A673 (cell line): ENCODE results near the gene THOP1.

Source experiments
- CTCF ChIP-seq: fragments of 300-800, 200-600 bp; sonication (generic); conservative IDR thresholded peaks from 2 replicates; pipeline ENCODE4 v1.5.1; 2017; ENCODE audit warnings: low read depth, mild to moderate bottlenecking, antibody characterized with exemption, low read length, moderate library complexity, mixed read lengths
- EZH2 ChIP-seq: fragments of 200-600 bp; sonication (generic); IDR thresholded peaks from 2 replicates; pipeline ENCODE4 v1.6.1; 2017; ENCODE audit warnings: borderline replicate concordance, low read depth, mild to moderate bottlenecking, mixed read lengths, antibody characterized with exemption, low read length; ENCODE audit not compliant: poor library complexity, severe bottlenecking

- TF ChIP-seq CTCF (no peak), EZH2 (no peak)
These were observed 20.1 kb downstream of the THOP1 start for GRCh38 chr19:2805261-2805900.
